ENCODE results near the gene GJB4. TPM values are rescaled to one million over a fixed set of nuclear protein-coding genes. Genes with fewer than 3 reads are reported as not detected.

The GJB4 gene
- total RNA-seq, 2 experiments from 2014 or later = not detected

DNA sequence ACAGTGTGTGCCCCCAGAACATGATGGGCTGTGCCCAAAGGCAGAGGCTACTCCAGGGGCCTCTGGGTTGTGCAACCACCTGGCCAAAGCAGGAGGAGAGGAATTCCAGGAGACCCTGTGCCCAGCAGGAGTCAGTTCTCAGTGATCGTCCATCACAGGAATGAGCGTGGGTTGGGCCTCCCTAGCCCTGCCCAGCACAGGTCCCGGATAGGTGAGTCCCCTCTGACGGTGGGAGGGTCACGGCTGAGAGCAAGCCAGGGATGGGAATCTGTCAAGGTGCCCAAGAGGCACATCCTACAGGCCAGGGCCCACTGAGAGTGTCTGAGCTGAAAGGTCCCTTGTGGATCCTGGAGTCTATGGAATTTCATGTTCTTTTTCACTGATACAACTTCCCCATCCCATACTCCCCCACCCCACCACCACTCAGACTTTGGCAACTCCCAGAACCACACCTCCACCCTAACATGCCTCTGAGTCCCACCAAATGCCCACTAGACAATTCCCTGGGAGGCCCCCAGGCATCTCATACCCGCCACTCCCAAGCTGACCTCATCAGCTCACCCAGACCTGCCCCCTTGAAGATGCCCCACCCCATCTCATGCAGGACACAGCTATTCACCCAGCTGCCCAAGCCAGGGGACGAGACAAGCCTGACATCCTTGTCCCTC lies 3.1 kb downstream of the GJB4 start:
- Histone ChIP-seq H3K27me3 (ENCODE audit: control insufficient read depth in 1 of 2, insufficient read depth in 2 of 2, low read length in 2 of 2) (peaks cover 4 to 8% of the 10 kb centered on the region in 2 experiments), H3K9me3 (ENCODE audit: control insufficient read depth in 1 of 2, insufficient read depth in 1 of 2, low read length in 2 of 2) (peaks cover 0 to 11% of the 10 kb centered on the region in 2 experiments), H3K4me3 (ENCODE audit: low read length) (no peak overlapping the region), H3K27ac (ENCODE audit: low read depth in 1 of 2, low read length in 2 of 2) (no peak overlapping the region), H3K4me1 (ENCODE audit: insufficient read depth, low read length) (no peaks in the 10 kb centered on the region), H3K36me3 (ENCODE audit: insufficient read depth, low read length) (no peaks in the 10 kb centered on the region)
- DNase-seq (no peak), ATAC-seq (ENCODE audit: poor library complexity) (no peak)
- TF ChIP-seq, protein P1, sequence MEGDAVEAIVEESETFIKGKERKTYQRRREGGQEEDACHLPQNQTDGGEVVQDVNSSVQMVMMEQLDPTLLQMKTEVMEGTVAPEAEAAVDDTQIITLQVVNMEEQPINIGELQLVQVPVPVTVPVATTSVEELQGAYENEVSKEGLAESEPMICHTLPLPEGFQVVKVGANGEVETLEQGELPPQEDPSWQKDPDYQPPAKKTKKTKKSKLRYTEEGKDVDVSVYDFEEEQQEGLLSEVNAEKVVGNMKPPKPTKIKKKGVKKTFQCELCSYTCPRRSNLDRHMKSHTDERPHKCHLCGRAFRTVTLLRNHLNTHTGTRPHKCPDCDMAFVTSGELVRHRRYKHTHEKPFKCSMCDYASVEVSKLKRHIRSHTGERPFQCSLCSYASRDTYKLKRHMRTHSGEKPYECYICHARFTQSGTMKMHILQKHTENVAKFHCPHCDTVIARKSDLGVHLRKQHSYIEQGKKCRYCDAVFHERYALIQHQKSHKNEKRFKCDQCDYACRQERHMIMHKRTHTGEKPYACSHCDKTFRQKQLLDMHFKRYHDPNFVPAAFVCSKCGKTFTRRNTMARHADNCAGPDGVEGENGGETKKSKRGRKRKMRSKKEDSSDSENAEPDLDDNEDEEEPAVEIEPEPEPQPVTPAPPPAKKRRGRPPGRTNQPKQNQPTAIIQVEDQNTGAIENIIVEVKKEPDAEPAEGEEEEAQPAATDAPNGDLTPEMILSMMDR (IDR thresholded peaks at IDR 0.05) = no peak
- Mint-ChIP-seq H3K9me3 (no peaks in the 10 kb centered on the region), H3K4me1 (ENCODE audit: low read depth) (no peaks in the 10 kb centered on the region), H3K27ac (no peak overlapping the region), H3K36me3 (ENCODE audit: low read depth) (no peaks in the 10 kb centered on the region), H3K4me3 (no peak overlapping the region), H3K27me3 (peaks cover 23% of the 10 kb centered on the region)
- CTCF ChIA-PET = no interaction called here
- POLR2A ChIA-PET = no interaction called here
- intact Hi-C loops (cut with DNase I, micrococcal nuclease) = no loop called here

DNA sequence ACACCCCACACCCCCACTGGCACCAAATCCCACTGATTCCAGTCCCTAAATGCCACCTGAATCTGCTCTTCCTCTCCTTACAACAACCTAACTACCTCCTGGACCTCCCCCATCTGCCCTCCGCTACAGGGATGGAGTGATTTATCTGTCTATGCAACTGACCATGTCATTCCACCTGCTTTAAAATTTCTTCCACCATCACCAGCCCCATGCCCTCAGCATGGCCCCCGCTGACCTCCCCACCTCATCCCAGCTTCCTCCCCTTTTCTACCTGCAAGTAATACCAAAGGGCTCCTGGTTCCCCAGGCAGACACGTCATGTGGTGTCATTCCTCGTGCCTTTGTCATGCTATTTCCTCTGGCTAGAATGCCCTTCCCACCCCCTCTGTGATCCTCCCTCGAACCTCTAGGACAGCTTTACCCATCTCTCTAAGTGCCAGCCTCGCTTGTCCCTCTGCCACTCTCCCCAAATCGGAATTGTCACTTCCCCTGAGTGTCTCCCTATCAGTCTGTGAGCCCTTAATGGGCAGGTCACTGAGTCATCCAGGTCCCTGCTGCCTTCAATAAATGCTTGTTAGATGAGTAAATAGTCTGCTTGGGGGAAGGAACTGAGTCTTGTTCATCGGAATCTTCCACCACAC lies 3.7 kb downstream of the GJB4 start:
- H3K4me1 Mint-ChIP-seq (ENCODE audit: low read depth) = no peaks in the 10 kb centered on the region
- no peak overlapping the region for H3K4me3 Mint-ChIP-seq
- no peak overlapping the region for H3K27ac ChIP-seq (ENCODE audit: low read depth in 1 of 2, low read length in 2 of 2)
- POLR2A ChIA-PET = no interaction called here
- no peaks in the 10 kb centered on the region for H3K36me3 Mint-ChIP-seq (ENCODE audit: low read depth)
- H3K36me3 ChIP-seq (ENCODE audit: insufficient read depth, low read length) = no peaks in the 10 kb centered on the region
- no peaks in the 10 kb centered on the region for H3K4me1 ChIP-seq (ENCODE audit: insufficient read depth, low read length)
- H3K9me3 Mint-ChIP-seq = no peaks in the 10 kb centered on the region
- peaks cover 20% of the 10 kb centered on the region for H3K27me3 Mint-ChIP-seq
- no peak for DNase-seq
- no peak overlapping the region for H3K27ac Mint-ChIP-seq
- H3K4me3 ChIP-seq (ENCODE audit: low read length) = no peak overlapping the region
- CTCF ChIA-PET = no interaction called here
- TF ChIP-seq, protein P1 (IDR thresholded peaks at IDR 0.05) = no peak
- H3K9me3 ChIP-seq (ENCODE audit: control insufficient read depth in 1 of 2, insufficient read depth in 1 of 2, low read length in 2 of 2) = peaks cover 0 to 11% of the 10 kb centered on the region in 2 experiments
- ATAC-seq (ENCODE audit: poor library complexity) = no peak
- peaks cover 5 to 8% of the 10 kb centered on the region in 2 experiments for H3K27me3 ChIP-seq (ENCODE audit: control insufficient read depth in 1 of 2, insufficient read depth in 2 of 2, low read length in 2 of 2)
- intact Hi-C loops (cut with DNase I, micrococcal nuclease) = no loop called here

DNA sequence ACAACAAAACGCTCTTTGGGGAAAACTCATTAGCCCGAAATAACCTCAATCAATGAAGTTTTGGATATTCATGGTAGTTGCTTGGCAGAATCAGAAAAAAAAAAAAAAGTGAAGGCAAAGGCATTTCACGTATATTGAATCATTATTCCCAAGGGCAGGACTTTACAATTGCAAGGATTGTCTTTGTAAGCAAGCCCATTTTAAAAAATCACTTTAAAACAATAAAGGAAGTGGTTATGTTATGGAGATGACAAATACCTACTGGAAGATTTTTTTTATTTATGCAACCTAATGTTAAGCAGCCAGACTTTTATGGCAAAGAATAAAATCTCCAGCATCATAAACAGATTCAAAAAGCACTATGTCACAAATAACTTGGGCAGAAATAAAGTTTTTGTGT lies 9.3 kb downstream of the GJB4 start:
- ChIA-PET CTCF (no interaction called here), POLR2A (no interaction called here)
- H3K27me3 ChIP-seq (ENCODE audit: control insufficient read depth in 1 of 2, insufficient read depth in 2 of 2, low read length in 2 of 2) = peaks cover 5 to 7% of the 10 kb centered on the region in 2 experiments
- H3K9me3 ChIP-seq (ENCODE audit: control insufficient read depth in 1 of 2, insufficient read depth in 1 of 2, low read length in 2 of 2) = no peaks in the 10 kb centered on the region
- no peak overlapping the region for H3K4me3 Mint-ChIP-seq
- no peaks in the 10 kb centered on the region for H3K36me3 Mint-ChIP-seq (ENCODE audit: low read depth)
- H3K27ac ChIP-seq (ENCODE audit: low read depth in 1 of 2, low read length in 2 of 2) = no peak overlapping the region
- DNase-seq = no peak
- no peak overlapping the region for H3K27ac Mint-ChIP-seq
- ATAC-seq (ENCODE audit: poor library complexity) = no peak
- no peaks in the 10 kb centered on the region for H3K4me1 Mint-ChIP-seq (ENCODE audit: low read depth)
- peaks cover 1% of the 10 kb centered on the region for H3K27me3 Mint-ChIP-seq
- H3K4me1 ChIP-seq (ENCODE audit: insufficient read depth, low read length) = no peaks in the 10 kb centered on the region
- intact Hi-C loops (cut with DNase I, micrococcal nuclease) = no loop called here
- no peaks in the 10 kb centered on the region for H3K36me3 ChIP-seq (ENCODE audit: insufficient read depth, low read length)
- no peak overlapping the region for H3K4me3 ChIP-seq (ENCODE audit: low read length)
- no peaks in the 10 kb centered on the region for H3K9me3 Mint-ChIP-seq
- TF ChIP-seq, protein P1 (IDR thresholded peaks at IDR 0.05) = no peak
